H9 (cell line): Measurements from ENCODE around the gene PTGIR. TPM values are rescaled to one million over a fixed set of nuclear protein-coding genes. Genes with fewer than 3 reads are reported as not detected.

Experiments used
- DNase-seq: peaks from one replicate; pipeline ENCODE4 v3.0.0-alpha.2; 2017
- H2AFZ ChIP-seq: one replicate; pipeline ENCODE4 v1.6.1; 2013; ENCODE audit warnings: mild to moderate bottlenecking, low read length, control low read depth, moderate library complexity
- H2AK5ac ChIP-seq: 2 replicates; pipeline ENCODE4 v1.6.1; 2013; ENCODE audit warnings: low read length, control low read depth, mixed read lengths; ENCODE audit not compliant: insufficient read length
- H2BK120ac ChIP-seq: one replicate; pipeline ENCODE4 v1.6.1; 2013; ENCODE audit warnings: low read depth, mild to moderate bottlenecking, low read length, control low read depth, inconsistent platforms; ENCODE audit not compliant: poor library complexity, severe bottlenecking
- H2BK12ac ChIP-seq: 2 replicates; pipeline ENCODE4 v1.6.1; 2013; ENCODE audit warnings: low read length, control low read depth, mixed read lengths, low read depth; ENCODE audit not compliant: insufficient read length
- H2BK15ac ChIP-seq: 2 replicates; pipeline ENCODE4 v1.6.1; 2013; ENCODE audit warnings: low read depth, low read length, control low read depth
- H2BK20ac ChIP-seq: one replicate; pipeline ENCODE4 v1.6.1; 2013; ENCODE audit warnings: low read depth, mild to moderate bottlenecking, low read length, control low read depth, inconsistent platforms; ENCODE audit not compliant: poor library complexity, severe bottlenecking
- H2BK5ac ChIP-seq: 2 replicates; pipeline ENCODE4 v1.6.1; 2013; ENCODE audit warnings: low read length, control low read depth, mixed read lengths; ENCODE audit not compliant: insufficient read length
- H3K14ac ChIP-seq: 2 replicates; pipeline ENCODE4 v1.6.1; 2013; ENCODE audit warnings: low read length, control low read depth; ENCODE audit not compliant: insufficient read depth
- H3K18ac ChIP-seq: 2 replicates; pipeline ENCODE4 v1.6.1; 2013; ENCODE audit warnings: low read depth, mild to moderate bottlenecking, mixed read lengths, low read length, control low read depth; ENCODE audit not compliant: insufficient read length
- H3K23ac ChIP-seq: 2 replicates; pipeline ENCODE4 v1.6.1; 2013; ENCODE audit warnings: low read length, control low read depth, mixed read lengths, low read depth; ENCODE audit not compliant: insufficient read length
- H3K23me2 ChIP-seq: 2 replicates; pipeline ENCODE4 v1.6.1; 2013; ENCODE audit warnings: low read depth, mild to moderate bottlenecking, mixed read lengths, low read length, control low read depth; ENCODE audit not compliant: insufficient read length, poor library complexity, severe bottlenecking
- H3K27ac ChIP-seq: 2 replicates; pipeline ENCODE4 v1.5.1; 2013; ENCODE audit warnings: low read length, control low read depth, mixed read lengths, low read depth; ENCODE audit not compliant: insufficient read length
- H3K27me3 ChIP-seq: 2 replicates; pipeline ENCODE4 v1.6.1; 2013; ENCODE audit warnings: low read length, control low read depth, inconsistent platforms; ENCODE audit not compliant: insufficient read depth
- H3K4ac ChIP-seq: 2 replicates; pipeline ENCODE4 v1.6.1; 2013; ENCODE audit warnings: low read depth, mild to moderate bottlenecking, control low read depth, inconsistent platforms, low read length, moderate library complexity
- H3K4me1 ChIP-seq: 2 replicates; pipeline ENCODE4 v1.6.1; 2013; ENCODE audit warnings: low read length, control low read depth, inconsistent platforms; ENCODE audit not compliant: insufficient read depth
- H3K4me2 ChIP-seq: 2 replicates; pipeline ENCODE4 v1.6.1; 2013; ENCODE audit warnings: low read length, control low read depth, mixed read lengths; ENCODE audit not compliant: insufficient read length, insufficient read depth
- H3K56ac ChIP-seq: 2 replicates; pipeline ENCODE4 v1.6.1; 2013; ENCODE audit warnings: low read depth, mild to moderate bottlenecking, mixed read lengths, low read length, control low read depth; ENCODE audit not compliant: insufficient read length
- H3K79me1 ChIP-seq: 2 replicates; pipeline ENCODE4 v1.6.1; 2013; ENCODE audit warnings: low read depth, mild to moderate bottlenecking, moderate library complexity, low read length, control low read depth, inconsistent platforms; ENCODE audit not compliant: insufficient read depth, poor library complexity, severe bottlenecking
- H3K79me2 ChIP-seq: 2 replicates; pipeline ENCODE4 v1.6.1; 2013; ENCODE audit warnings: low read length, control low read depth, inconsistent platforms; ENCODE audit not compliant: insufficient read depth
- H3K9ac ChIP-seq: 2 replicates; pipeline ENCODE4 v1.6.1; 2013; ENCODE audit warnings: low read length, control low read depth, mixed read lengths; ENCODE audit not compliant: insufficient read length; ENCODE audit errors: extremely low read depth
- H3K9me3 ChIP-seq: one replicate; pipeline ENCODE4 v1.6.1; 2013; ENCODE audit warnings: low read depth, low read length, inconsistent platforms; ENCODE audit not compliant: control insufficient read depth
- H3T11ph ChIP-seq: one replicate; pipeline ENCODE4 v1.6.1; 2013; ENCODE audit warnings: mild to moderate bottlenecking, low read length, control low read depth, inconsistent platforms
- H4K20me1 ChIP-seq: one replicate; pipeline ENCODE4 v1.6.1; 2013; ENCODE audit not compliant: control insufficient read depth, insufficient read length, insufficient read depth
- H4K5ac ChIP-seq: 2 replicates; pipeline ENCODE4 v1.6.1; 2013; ENCODE audit warnings: low read depth, mild to moderate bottlenecking, mixed read lengths, low read length, control low read depth; ENCODE audit not compliant: insufficient read length
- H4K8ac ChIP-seq: replicated peaks from 2 replicates; pipeline ENCODE4 v1.6.1; 2013; ENCODE audit warnings: low read length, control low read depth, mixed read lengths, low read depth; ENCODE audit not compliant: insufficient read length
- H4K91ac ChIP-seq: 2 replicates; pipeline ENCODE4 v1.6.1; 2013; ENCODE audit warnings: low read depth, mild to moderate bottlenecking, moderate library complexity, mixed read lengths, low read length, control low read depth; ENCODE audit not compliant: insufficient read length
- H3K27ac Mint-ChIP-seq, 3 experiments: 2 replicates in 2 of 3; 3 replicates in 1 of 3; pipeline ENCODE4 v1.8.0; 2020 to 2021; ENCODE audit warnings: mixed read lengths in 3 of 3, mild to moderate bottlenecking in 1 of 3, moderate library complexity in 1 of 3
- H3K27me3 Mint-ChIP-seq: 2 replicates; pipeline ENCODE4 v1.8.0; 2021; ENCODE audit warnings: low read depth, mild to moderate bottlenecking, moderate library complexity, mixed read lengths
- H3K36me3 Mint-ChIP-seq, 3 experiments: 2 replicates in 2 of 3; 3 replicates in 1 of 3; pipeline ENCODE4 v1.8.0; 2020 to 2021; ENCODE audit warnings: low read depth in 3 of 3, mixed read lengths in 3 of 3; ENCODE audit not compliant: insufficient read depth in 1 of 3
- H3K4me1 Mint-ChIP-seq, 2 experiments: 2 replicates each; pipeline ENCODE4 v1.8.0; 2020; ENCODE audit warnings: mixed read lengths in 2 of 2
- H3K4me3 Mint-ChIP-seq, 2 experiments: 2 replicates in 1 of 2; 3 replicates in 1 of 2; pipeline ENCODE4 v1.8.0; 2020 to 2021; ENCODE audit warnings: mild to moderate bottlenecking in 2 of 2, mixed read lengths in 2 of 2, moderate library complexity in 1 of 2
- H3K9me3 Mint-ChIP-seq, 2 experiments: 2 replicates in 1 of 2; 3 replicates in 1 of 2; pipeline ENCODE4 v1.8.0; 2020; ENCODE audit warnings: mild to moderate bottlenecking in 2 of 2, mixed read lengths in 2 of 2, moderate library complexity in 1 of 2
- WGBS: extraction: QIAGEN DNeasy Blood & Tissue Kit; methylation state at CpG from one replicate; pipeline ENCODE4 v1.1.7; 2013; ENCODE audit warnings: missing lambda C conversion rate, low lambda C conversion rate, mixed read lengths; ENCODE audit not compliant: insufficient read length; ENCODE audit errors: extremely low coverage; 5-methylcytosine and 5-hydroxymethylcytosine counted together
- total RNA-seq: library from RNA; stranded (reverse); gene quantifications from 2 replicates; pipeline ENCODE4 v1.2.1, GENCODE V29; 2021
- TF ChIP-seq, protein P1 (sequence below): fragments of 200-600 bp; sonication (generic); conservative IDR thresholded peaks from 3 replicates; pipeline ENCODE4 v1.8.0; 2021; ENCODE audit warnings: antibody characterized with exemption, mild to moderate bottlenecking

Gene PTGIR
- total RNA-seq, 1 experiment from 2014 or later = not detected

- no peak overlapping the region for H2BK120ac ChIP-seq
- no peak overlapping the region for H3K9ac ChIP-seq
- H3K4ac ChIP-seq = no peak overlapping the region
- H3K9me3 ChIP-seq = no peaks in the 10 kb centered on the region
- no peak overlapping the region for H2BK15ac ChIP-seq
- peaks cover 11 to 14% of the 10 kb centered on the region in 2 experiments; a peak in 3 of 4 replicates for H3K4me1 Mint-ChIP-seq
- H3K4me2 ChIP-seq = no peak overlapping the region
- no peak overlapping the region for H3K23ac ChIP-seq
- no peak overlapping the region for H3K27ac ChIP-seq
- no peaks in the 10 kb centered on the region for H3K9me3 Mint-ChIP-seq
- H3K27me3 Mint-ChIP-seq = peaks cover 8% of the 10 kb centered on the region
- no peaks in the 10 kb centered on the region for H3K79me1 ChIP-seq
- peaks cover 6 to 16% (median 11%) of the 10 kb centered on the region in 3 experiments; a peak in 5 of 7 replicates for H3K36me3 Mint-ChIP-seq
- H3K14ac ChIP-seq = no peak overlapping the region
- H3K4me1 ChIP-seq = no peaks in the 10 kb centered on the region; the same call in 1 of the 2 replicates
- no peak overlapping the region for H2AFZ ChIP-seq
- no peak overlapping the region for H4K5ac ChIP-seq
- no peak overlapping the region for H3K56ac ChIP-seq
- no peaks in the 10 kb centered on the region for H3K23me2 ChIP-seq
- H4K8ac ChIP-seq = no peak overlapping the region
- H3K79me2 ChIP-seq = no peaks in the 10 kb centered on the region
- no peak overlapping the region for H2BK20ac ChIP-seq
- H2AK5ac ChIP-seq = no peak overlapping the region
- peak overlapping the region in 1 of 2 experiments; percentile 57; a peak in 2 of 5 replicates for H3K4me3 Mint-ChIP-seq
- H3K27ac Mint-ChIP-seq = 0 out of 7 replicates have a peak overlapping the region, but pooled peaks of 1 of the 3 experiments have one; percentile 40
- H2BK5ac ChIP-seq = no peak overlapping the region
- no peak overlapping the region for H2BK12ac ChIP-seq
- H4K20me1 ChIP-seq = no peaks in the 10 kb centered on the region
- no peaks in the 10 kb centered on the region for H3K27me3 ChIP-seq
- H4K91ac ChIP-seq = no peak overlapping the region
- no peak overlapping the region for H3T11ph ChIP-seq
- DNase-seq = peak; percentile 89
- WGBS = no CpG with 5 or more reads among the region's 12 CpGs
- H3K18ac ChIP-seq = no peak overlapping the region
- TF ChIP-seq, protein P1, sequence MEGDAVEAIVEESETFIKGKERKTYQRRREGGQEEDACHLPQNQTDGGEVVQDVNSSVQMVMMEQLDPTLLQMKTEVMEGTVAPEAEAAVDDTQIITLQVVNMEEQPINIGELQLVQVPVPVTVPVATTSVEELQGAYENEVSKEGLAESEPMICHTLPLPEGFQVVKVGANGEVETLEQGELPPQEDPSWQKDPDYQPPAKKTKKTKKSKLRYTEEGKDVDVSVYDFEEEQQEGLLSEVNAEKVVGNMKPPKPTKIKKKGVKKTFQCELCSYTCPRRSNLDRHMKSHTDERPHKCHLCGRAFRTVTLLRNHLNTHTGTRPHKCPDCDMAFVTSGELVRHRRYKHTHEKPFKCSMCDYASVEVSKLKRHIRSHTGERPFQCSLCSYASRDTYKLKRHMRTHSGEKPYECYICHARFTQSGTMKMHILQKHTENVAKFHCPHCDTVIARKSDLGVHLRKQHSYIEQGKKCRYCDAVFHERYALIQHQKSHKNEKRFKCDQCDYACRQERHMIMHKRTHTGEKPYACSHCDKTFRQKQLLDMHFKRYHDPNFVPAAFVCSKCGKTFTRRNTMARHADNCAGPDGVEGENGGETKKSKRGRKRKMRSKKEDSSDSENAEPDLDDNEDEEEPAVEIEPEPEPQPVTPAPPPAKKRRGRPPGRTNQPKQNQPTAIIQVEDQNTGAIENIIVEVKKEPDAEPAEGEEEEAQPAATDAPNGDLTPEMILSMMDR = peak; percentile 92
Measured at GRCh38 chr19:46614114-46614722, 10.7 kb downstream of the PTGIR start.
